GM18867 (cell line): Measurements from ENCODE around the gene CHP1.
"Not testable (repeated sequence)": the region's sequence is repeated elsewhere in the genome, so short reads cannot be mapped to it uniquely, and the experiment has no call there.

Experiments used
- ATAC-seq: cut with Tn5 transposase; IDR thresholded peaks from one replicate; pipeline ENCODE4 v1.9.1; 2021; ENCODE audit warnings: mild to moderate bottlenecking, moderate library complexity; ENCODE audit not compliant: unreplicated experiment

CHP1 gene

GRCh38 chr15:41230650-41231421 is at the start of gene CHP1, which contains the start of gene EXD1:
CHP1 (plus strand) TSS chr15:41231268; CDS start chr15:41231383, 115 bp downstream.
EXD1 (minus strand) TSS chr15:41230757; CDS start chr15:41226575, 4,182 bp downstream.
- ATAC-seq: peak; percentile 95

DNA sequence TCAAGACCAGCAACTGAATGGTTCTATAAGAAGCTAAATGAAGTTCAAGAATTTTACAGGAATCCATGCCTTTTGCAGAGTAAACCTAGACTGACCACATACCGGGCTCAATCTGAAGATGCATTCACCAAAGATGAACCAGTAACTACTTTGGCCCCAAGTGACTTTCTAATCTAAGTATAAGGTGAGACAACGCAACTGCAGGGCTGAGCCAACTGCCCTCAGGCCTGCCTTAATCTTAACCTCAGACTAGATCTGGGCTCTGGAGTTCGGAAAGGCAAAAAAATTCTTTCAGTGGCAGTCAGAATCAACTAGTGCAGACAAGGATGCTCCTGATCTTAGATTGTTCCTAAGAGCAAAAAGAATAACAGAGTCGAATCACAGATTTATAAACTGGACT is 48.8 kb upstream of the CHP1 start:
- no peak for ATAC-seq

- ATAC-seq: no peak
Observed at GRCh38 chr15:41183581-41183980, 47.5 kb upstream of the CHP1 start.

GRCh38 chr15:41194444-41194843 is 36.6 kb upstream of the CHP1 start:
- no peak for ATAC-seq

GRCh38 chr15:41199470-41199869 is 31.6 kb upstream of the CHP1 start:
- no peak for ATAC-seq

GRCh38 chr15:41203395-41203794 is 27.7 kb upstream of the CHP1 start:
- no peak for ATAC-seq

DNA sequence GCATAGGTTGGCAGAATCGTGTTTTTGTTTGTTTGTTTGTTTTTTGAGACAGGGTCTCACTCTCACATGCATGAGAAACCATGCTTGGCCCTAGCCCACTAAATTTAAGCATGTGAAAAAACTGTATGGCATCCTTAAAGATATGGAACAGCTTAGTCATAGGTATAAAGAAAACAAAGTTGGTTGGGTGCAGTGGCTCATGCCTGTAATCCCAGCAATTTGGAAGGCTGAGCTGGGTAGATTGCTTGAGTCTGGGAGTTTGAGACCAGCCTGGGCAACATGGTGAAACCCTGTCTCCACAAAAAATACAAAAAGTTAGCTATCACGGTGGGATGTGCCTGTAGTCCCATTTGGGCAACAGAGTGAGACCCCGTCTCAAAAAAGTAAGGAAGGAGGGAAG is 25.8 kb upstream of the CHP1 start:
- ATAC-seq: no peak

DNA sequence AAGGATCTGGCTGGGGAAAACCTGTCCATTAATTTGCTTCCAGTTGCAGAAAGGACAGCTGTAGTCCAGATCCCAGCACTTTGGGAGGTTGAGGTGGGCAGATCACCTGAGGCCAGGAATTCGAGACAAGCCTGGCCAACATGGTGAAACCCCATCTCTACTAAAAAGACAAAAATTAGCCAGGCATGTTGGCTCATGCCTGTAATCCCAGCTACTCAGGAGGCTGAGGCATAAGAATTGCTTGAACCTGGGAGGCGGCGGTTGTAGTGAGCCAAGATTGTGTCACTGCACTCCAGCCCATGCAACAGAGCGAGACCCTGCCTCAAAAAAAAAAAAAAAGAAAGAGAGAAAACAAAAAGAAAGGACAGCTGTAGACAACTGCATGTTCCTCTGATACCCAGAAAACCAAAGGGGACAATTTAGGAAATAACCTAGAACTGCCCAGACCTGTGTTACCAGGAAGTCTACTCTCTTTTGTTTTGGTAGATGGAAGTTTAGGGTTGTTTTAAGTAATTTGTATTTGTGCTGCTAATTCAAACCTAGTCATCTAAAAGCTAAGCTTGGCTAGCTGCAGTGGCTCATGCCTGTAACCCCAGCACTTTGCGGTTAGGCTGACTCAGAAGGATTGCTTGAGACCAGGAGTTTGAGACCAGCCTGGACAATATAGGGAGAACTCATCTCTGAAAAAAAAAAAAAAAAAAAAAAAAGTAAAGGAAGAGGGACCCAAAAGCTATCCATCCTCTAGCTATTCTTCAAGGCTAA is 23.2 kb upstream of the CHP1 start:
- ATAC-seq: no peak

- ATAC-seq: no peak
Observed at GRCh38 chr15:41215708-41216107, 15.4 kb upstream of the CHP1 start.

DNA sequence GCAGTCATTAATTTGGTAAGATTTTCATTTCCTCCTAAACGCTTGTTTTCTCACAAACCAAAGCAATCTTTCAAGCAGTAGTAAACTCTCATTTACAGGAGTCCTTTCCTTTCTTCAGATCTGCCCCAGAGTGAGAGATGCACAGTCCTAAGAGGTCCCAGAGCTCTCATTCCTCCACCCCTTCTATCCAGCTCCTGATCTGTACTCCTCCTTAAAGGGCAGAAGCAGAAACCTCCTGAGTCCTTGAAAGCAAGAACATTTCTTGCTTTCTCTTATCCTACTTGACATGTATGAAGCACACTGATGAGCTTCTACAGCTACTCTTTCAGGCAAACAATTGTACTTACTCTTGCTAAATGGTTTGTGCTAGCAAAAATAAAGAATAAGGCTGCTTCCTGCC is 12.2 kb upstream of the CHP1 start:
- ATAC-seq: no peak

GRCh38 chr15:41219381-41219780 is 11.7 kb upstream of the CHP1 start:
- ATAC-seq: no peak

DNA sequence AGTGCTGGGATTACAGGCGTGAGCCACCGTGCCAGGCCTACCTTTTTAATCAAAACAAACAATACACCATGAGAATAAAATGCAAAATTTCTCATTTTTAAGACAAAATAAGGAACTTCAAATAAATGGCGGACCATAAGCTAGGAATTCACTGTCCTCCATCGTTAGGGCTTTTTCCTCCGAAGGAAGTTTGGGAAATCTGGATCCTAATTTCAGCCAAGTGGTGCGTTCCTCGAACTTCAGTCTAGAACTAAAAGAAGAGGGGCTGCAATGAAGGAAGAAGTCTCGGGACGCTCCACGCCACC is 771 bp upstream of the CHP1 start:
- no peak for ATAC-seq

- peak; percentile 35 for ATAC-seq
Observed at GRCh38 chr15:41231422-41232226, 556 bp downstream of the CHP1 start.

GRCh38 chr15:41233367-41233771 is 2.3 kb downstream of the CHP1 start:
- no peak for ATAC-seq

DNA sequence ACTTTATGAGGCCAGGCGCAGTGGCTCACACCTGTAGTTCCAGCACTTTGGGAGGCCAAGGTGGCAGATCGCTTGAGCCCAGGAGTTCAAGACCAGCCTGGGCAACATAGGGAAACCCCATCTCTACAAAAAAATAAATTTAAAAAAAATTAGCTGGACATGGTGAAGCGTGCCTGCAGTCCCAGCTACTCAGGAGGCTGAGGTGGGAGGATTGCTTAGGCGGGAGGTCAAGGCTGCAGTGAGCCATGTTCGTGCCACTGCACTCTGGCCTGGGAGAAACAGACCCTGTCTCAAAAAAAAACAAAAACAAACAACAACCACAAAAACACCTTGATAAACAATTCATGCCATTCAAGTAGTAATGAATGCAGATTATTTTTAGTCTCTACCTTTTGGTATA is 4.2 kb downstream of the CHP1 start:
- ATAC-seq: not testable (repeated sequence)

DNA sequence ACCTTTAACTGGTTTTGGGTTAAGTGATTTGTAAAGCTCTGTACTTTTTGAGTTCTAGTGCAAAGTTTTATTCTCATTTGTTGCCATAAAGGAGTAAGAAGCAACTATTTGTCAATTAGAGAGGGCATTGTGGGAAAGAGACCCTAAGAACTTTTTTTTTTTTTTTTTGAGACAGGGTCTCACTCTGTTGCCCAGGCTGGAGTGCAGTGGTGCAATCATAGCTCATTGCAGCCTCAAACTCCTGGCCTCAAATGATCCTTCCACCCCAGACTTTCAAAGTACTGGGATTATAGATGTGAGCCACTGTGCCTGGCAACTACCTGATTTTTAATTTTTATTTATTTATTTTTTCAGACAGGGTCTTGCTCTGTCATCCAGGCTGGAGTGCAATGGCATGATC is 4.9 kb downstream of the CHP1 start:
- no peak for ATAC-seq

GRCh38 chr15:41238100-41238499 is 7.0 kb downstream of the CHP1 start:
- no peak for ATAC-seq

GRCh38 chr15:41241221-41241964 is 10.3 kb downstream of the CHP1 start:
- ATAC-seq: no peak

DNA sequence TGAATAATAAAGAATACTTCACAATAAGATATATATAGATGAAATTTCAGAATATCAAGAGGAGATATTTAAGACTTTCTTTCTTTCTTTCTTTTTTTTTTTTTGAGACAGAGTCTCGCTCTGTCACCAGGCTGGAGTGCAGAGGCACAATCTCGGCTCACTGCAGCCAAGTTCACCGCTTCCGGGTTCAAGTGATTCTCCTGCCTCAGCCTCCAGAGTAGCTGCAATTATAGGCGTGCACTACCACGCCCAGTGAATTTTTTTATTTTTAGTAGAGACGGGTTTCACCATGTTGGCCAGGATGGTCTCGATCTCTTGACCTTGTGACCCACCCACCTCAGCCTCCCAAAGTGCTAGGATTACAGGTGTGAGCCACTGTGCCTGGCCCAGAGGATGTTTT is 19.7 kb downstream of the CHP1 start:
- not testable (repeated sequence) for ATAC-seq

DNA sequence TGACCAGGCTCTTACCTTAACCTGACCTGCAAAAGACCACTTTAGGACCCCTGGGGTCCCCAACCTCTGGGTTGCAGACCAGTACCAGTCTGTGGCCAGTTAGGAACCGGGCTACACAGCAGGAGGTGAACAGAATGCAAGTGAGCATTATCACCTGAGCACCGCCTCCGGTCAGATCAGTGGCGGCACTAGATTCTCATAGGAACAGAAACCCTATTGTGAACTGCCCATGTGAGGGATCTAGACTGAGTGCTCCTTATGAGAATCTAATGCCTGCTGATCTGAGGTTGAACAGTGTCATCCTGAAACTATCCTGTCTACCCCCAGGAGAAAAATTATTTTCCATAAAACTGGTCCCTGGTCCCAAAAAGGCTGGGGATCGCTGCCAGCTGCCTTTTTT is 20.3 kb downstream of the CHP1 start:
- no peak for ATAC-seq

DNA sequence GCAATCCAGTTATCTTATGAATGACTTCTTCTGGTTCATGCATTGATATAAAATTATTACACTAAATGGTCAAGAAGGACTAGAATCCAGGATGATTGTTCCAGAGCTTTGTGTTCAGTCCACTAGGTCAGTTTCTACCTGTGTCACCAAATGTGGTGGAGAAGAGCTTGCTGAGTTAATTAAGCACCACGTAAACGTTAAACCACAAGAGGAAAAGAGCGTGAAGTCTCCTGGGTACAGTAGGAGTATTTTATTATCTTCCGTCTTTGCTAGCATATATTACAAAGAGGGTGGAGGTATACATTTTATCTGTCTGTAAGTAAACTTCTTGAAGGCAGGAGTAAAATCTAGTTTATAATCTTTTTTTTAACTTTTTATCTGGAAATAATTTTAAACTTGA is 23.5 kb downstream of the CHP1 start:
- no peak for ATAC-seq
